Left lung (tissue), 10 donors: ENCODE data around the gene PCSK7. TPM values are rescaled to one million over a fixed set of nuclear protein-coding genes. Genes with fewer than 3 reads are reported as not detected.
A peak's percentile ranks its signal among the peaks of the same experiment; 100 is the strongest.

Source experiments
- ATAC-seq: fragments of 200-7000 bp; cut with Tn5 transposase; one replicate; pipeline ENCODE4 v1.9.1; 2020; ENCODE audit warnings: moderate library complexity
- DNase-seq, 4 donors: peaks; one replicate each; pipeline ENCODE4 v3.0.0-alpha.2; 2013 to 2020
- H3K27ac ChIP-seq, 2 donors: fragments of 200-600 bp; sonication (generic) in 1 of 2; one replicate each; pipeline versions ENCODE4 v1.5.0 to v1.8.0; 2020 to 2021
- H3K27me3 ChIP-seq, 2 donors: fragments of 200-600 bp; sonication (generic) in 1 of 2; one replicate each; pipeline versions ENCODE4 v1.5.0 to v1.8.0; 2020 to 2021
- H3K36me3 ChIP-seq, 2 donors: fragments of 200-600 bp; sonication (generic) in 1 of 2; one replicate each; pipeline versions ENCODE4 v1.5.0 to v1.8.0; 2020 to 2021
- H3K4me1 ChIP-seq, 2 donors: fragments of 200-600 bp; one replicate each; pipeline ENCODE4 v1.8.0; 2021
- H3K4me3 ChIP-seq, 2 donors: fragments of 200-600 bp; sonication (generic) in 1 of 2; one replicate each; pipeline versions ENCODE4 v1.5.0 to v1.8.0; 2020 to 2021; ENCODE audit warnings: mild to moderate bottlenecking in 1 of 2
- H3K9me3 ChIP-seq, 2 donors: fragments of 200-600 bp; sonication (generic) in 1 of 2; one replicate each; pipeline versions ENCODE4 v1.5.0 to v1.8.0; 2020 to 2021
- intact Hi-C, 2 donors: fragments of 100-400 bp; cut with DNase I; formaldehyde crosslinking; loops; one replicate each; pipeline versions ENCODE4 v1.11.2 to v1.14.2; 2022
- polyA plus RNA-seq, 6 donors: library from polyadenylated mRNA; unstranded; fragments of 120-200 nt; gene quantifications; one replicate each; pipeline ENCODE4 v1.2.1, GENCODE V29; 2013; ENCODE audit not compliant: insufficient read length in 6 of 6
- total RNA-seq, 2 donors: library from RNA; stranded (reverse); fragmentation: NEBNext Ultra II Directional; extraction: Animal tissue kit (Norgen Biotek cat#: 25700); gene quantifications; one replicate each; pipeline ENCODE4 v1.2.1, GENCODE V29; 2021
- TF ChIP-seq, protein P1 (sequence below), 2 donors: fragments of 200-600 bp; sonication (generic) in 1 of 2; IDR thresholded peaks; one replicate each; pipeline versions ENCODE4 v1.5.0 to v1.8.0; 2021; ENCODE audit warnings: antibody characterized with exemption in 2 of 2
- donor health status: DM: no; HTN: yes; CAD: no.
- donor health status: DM: no; HTN: no; CAD: no.

Gene PCSK7
- total and polyA plus RNA-seq, 8 donors, result 24.5 to 77.8 (median 30.2) TPM

- DNase-seq, result peak in 1 of 4 donors; percentile 64
- TF ChIP-seq, protein P1, sequence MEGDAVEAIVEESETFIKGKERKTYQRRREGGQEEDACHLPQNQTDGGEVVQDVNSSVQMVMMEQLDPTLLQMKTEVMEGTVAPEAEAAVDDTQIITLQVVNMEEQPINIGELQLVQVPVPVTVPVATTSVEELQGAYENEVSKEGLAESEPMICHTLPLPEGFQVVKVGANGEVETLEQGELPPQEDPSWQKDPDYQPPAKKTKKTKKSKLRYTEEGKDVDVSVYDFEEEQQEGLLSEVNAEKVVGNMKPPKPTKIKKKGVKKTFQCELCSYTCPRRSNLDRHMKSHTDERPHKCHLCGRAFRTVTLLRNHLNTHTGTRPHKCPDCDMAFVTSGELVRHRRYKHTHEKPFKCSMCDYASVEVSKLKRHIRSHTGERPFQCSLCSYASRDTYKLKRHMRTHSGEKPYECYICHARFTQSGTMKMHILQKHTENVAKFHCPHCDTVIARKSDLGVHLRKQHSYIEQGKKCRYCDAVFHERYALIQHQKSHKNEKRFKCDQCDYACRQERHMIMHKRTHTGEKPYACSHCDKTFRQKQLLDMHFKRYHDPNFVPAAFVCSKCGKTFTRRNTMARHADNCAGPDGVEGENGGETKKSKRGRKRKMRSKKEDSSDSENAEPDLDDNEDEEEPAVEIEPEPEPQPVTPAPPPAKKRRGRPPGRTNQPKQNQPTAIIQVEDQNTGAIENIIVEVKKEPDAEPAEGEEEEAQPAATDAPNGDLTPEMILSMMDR (IDR thresholded peaks at IDR 0.05), result no peak
These were observed 11.3 kb downstream of the PCSK7 start for GRCh38 chr11:117220568-117220967.

DNA sequence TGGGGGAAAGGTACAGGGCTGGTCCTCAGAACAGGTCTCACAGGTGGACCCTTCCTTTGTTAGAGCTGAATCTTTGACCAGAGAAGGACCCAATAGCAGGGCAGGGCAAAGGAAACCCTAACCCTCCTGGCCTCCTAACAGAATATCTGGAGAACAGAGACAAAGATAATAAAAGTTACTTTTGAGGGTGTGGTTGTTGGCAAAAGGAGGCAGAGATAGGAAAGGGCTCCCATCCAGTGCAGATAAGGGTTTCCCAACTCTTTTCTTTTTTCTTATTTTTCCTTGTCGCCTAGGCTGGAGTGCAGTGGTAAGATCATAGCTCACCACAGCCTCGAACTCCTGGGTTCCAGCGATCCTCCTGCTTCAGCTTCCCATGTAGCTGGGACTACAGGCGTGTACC lies 11.9 kb downstream of the PCSK7 start:
- Histone ChIP-seq H3K4me3 (no peak overlapping the region), H3K36me3 (peaks cover 0 to 97% of the 10 kb centered on the region in 2 donors), H3K27ac (peak overlapping the region in 1 of 2 donors; percentile 69), H3K4me1 (peaks cover 12 to 20% of the 10 kb centered on the region in 2 donors), H3K27me3 (no peaks in the 10 kb centered on the region), H3K9me3 (no peaks in the 10 kb centered on the region)
- no peak for ATAC-seq
- DNase-seq, result no peak
- TF ChIP-seq, protein P1 (IDR thresholded peaks at IDR 0.05), result no peak
- intact Hi-C loops, result no loop called here

More at GRCh38 chr11:117220568-117220967, 11.3 kb downstream of the PCSK7 start:
- intact Hi-C loops, result no loop called here
- Histone ChIP-seq H3K9me3 (no peaks in the 10 kb centered on the region), H3K36me3 (peaks cover 0 to 100% of the 10 kb centered on the region in 2 donors), H3K4me3 (no peak overlapping the region), H3K4me1 (peaks cover 12 to 20% of the 10 kb centered on the region in 2 donors), H3K27ac (peak overlapping the region in 1 of 2 donors; percentile 69), H3K27me3 (no peaks in the 10 kb centered on the region)
- ATAC-seq, result peak; percentile 7

DNA sequence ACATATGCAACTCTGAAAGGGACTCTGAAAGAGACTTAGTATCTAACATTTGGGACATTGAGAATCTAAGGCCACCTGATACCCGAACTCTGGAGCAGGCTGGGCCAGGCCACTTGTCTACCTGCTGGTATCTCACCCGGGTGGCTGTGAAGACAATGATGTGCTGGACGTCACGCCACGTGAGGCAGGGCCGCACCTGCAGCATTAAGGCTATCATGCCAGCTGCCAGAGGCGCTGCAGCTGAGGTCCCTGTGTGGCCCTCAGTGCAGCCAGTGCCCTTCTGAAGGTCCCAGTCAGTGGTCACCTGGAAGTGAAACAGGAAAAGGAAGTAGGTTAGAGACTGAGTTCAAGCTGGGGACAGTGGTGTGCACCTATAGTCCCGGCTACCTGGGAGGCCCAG lies 12.4 kb downstream of the PCSK7 start:
- TF ChIP-seq, protein P1 (IDR thresholded peaks at IDR 0.05), result no peak
- Histone ChIP-seq H3K4me3 (no peak overlapping the region), H3K36me3 (peaks cover 0 to 97% of the 10 kb centered on the region in 2 donors), H3K4me1 (peaks cover 12 to 20% of the 10 kb centered on the region in 2 donors), H3K9me3 (no peaks in the 10 kb centered on the region), H3K27ac (no peak overlapping the region), H3K27me3 (no peaks in the 10 kb centered on the region)
- intact Hi-C loops, result no loop called here
- ATAC-seq, result no peak
- no peak for DNase-seq

DNA sequence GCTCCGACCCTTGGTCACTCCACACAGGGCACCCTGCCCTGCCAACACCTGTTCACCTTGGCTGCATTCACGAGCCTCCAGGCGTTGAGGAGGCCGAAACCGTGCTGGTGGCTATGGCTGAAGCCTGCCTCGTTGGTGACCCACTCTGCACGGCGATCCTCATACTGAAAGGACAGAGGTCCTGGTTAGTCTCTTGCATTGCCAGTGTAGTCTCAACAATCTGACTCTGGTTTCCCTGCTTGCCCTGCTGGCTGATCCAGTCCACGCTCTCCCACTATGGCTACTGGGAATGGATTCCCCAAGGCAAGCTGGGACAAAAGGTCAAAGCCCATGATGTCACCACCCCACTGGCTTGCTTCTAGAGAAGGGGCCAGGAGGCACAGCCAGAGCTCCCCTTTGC lies 12.9 kb downstream of the PCSK7 start:
- intact Hi-C loops, result no loop called here
- no peak for DNase-seq
- no peaks in the 10 kb centered on the region for H3K9me3 ChIP-seq
- H3K27ac ChIP-seq, result no peak overlapping the region
- H3K36me3 ChIP-seq, result peaks cover 0 to 97% of the 10 kb centered on the region in 2 donors
- TF ChIP-seq, protein P1 (IDR thresholded peaks at IDR 0.05), result no peak
- H3K27me3 ChIP-seq, result no peaks in the 10 kb centered on the region
- ATAC-seq, result no peak
- peaks cover 12 to 20% of the 10 kb centered on the region in 2 donors for H3K4me1 ChIP-seq
- no peak overlapping the region for H3K4me3 ChIP-seq

DNA sequence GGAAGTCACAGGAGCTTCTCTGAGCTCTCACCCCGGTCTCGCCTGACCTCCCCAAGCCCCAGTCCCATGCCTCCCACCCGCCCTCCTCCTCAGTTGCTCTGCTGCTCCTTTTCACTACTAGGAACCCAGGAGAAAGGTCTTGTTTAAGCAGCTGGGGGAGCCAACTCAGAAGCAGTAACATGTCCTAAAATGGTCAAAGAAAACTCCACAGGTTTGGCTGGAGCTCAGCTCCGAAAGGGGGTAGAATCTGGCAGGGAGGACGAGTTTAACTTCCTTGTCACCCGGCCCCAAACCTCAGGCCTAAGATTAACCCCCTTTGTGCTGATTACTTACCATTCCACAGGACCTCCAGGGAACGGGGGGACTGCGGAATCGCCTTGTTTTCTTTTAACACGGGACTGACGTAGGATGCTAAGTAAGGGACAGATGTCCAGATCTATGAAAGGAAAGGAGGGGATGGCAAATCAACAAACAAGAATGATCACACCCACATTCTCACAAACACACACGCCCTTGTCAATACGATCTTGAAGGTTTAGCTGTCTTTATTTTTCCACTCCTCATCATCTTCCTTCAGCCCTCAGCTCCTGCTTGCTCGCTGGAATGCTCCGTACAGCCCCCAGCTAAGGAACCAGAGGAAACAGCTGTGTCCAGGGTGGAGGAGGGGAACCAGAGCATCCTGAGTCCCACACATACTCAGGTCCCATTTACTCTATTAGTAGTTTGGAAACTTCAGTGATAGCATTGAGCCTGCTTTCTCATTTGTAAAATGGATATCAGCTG lies 13.5 kb downstream of the PCSK7 start:
- intact Hi-C loops, result no loop called here
- no peak overlapping the region for H3K4me3 ChIP-seq
- no peak for DNase-seq
- H3K4me1 ChIP-seq, result peaks cover 12 to 20% of the 10 kb centered on the region in 2 donors
- TF ChIP-seq, protein P1 (IDR thresholded peaks at IDR 0.05), result no peak
- H3K27ac ChIP-seq, result peak overlapping the region in 1 of 2 donors; percentile 10
- no peak for ATAC-seq
- H3K9me3 ChIP-seq, result no peaks in the 10 kb centered on the region
- H3K36me3 ChIP-seq, result peaks cover 0 to 97% of the 10 kb centered on the region in 2 donors
- no peaks in the 10 kb centered on the region for H3K27me3 ChIP-seq
